ENCODE results near the gene CD47.

CD47 gene

GRCh38 chr3:108090049-108090700 is 656 bp downstream of the CD47 start:
- peak; percentile 51 to 69 for DNase-seq

- DNase-seq, result no peak
Measured at GRCh38 chr3:108089579-108089978, 1.3 kb downstream of the CD47 start.

- DNase-seq, result no peak
Measured at GRCh38 chr3:108088697-108089096, 2.1 kb downstream of the CD47 start.

- DNase-seq, result no peak
Measured at GRCh38 chr3:108088146-108088545, 2.7 kb downstream of the CD47 start.

- no peak for DNase-seq
Measured at GRCh38 chr3:108086653-108087052, 4.2 kb downstream of the CD47 start.

- no peak for DNase-seq
Measured at GRCh38 chr3:108085810-108086350, 5.0 kb downstream of the CD47 start.

GRCh38 chr3:108085370-108085769 is 5.5 kb downstream of the CD47 start:
- DNase-seq, result no peak

- no peak for DNase-seq
Measured at GRCh38 chr3:108079877-108080276, 11.0 kb downstream of the CD47 start.

- DNase-seq, result no peak
Measured at GRCh38 chr3:108079043-108079442, 11.8 kb downstream of the CD47 start.

GRCh38 chr3:108076564-108076963 is 14.3 kb downstream of the CD47 start:
- no peak for DNase-seq

- DNase-seq, result no peak
Measured at GRCh38 chr3:108073764-108074431, 16.9 kb downstream of the CD47 start.

GRCh38 chr3:108071368-108071767 is 19.5 kb downstream of the CD47 start:
- no peak for DNase-seq

- no peak for DNase-seq
Measured at GRCh38 chr3:108070356-108070755, 20.5 kb downstream of the CD47 start.

- no peak for DNase-seq
Measured at GRCh38 chr3:108067768-108068167, 23.1 kb downstream of the CD47 start.

- no peak for DNase-seq
Measured at GRCh38 chr3:108065096-108065495, 25.7 kb downstream of the CD47 start.

GRCh38 chr3:108064293-108064887 is 26.4 kb downstream of the CD47 start:
- no peak for DNase-seq

- peak; percentile 93 to 95 for DNase-seq
Measured at GRCh38 chr3:108062051-108062450, 28.8 kb downstream of the CD47 start.

GRCh38 chr3:108060331-108060730 is 30.5 kb downstream of the CD47 start:
- DNase-seq, result no peak

- DNase-seq, result no peak
Measured at GRCh38 chr3:108055931-108056330, 34.9 kb downstream of the CD47 start.

- no peak for DNase-seq
Measured at GRCh38 chr3:108054935-108055334, 35.9 kb downstream of the CD47 start.

GRCh38 chr3:108053483-108053882 is 37.3 kb downstream of the CD47 start:
- DNase-seq, result no peak

- DNase-seq, result no peak
Measured at GRCh38 chr3:108053067-108053466, 37.8 kb downstream of the CD47 start.

- no peak for DNase-seq
Measured at GRCh38 chr3:108051005-108051404, 39.8 kb downstream of the CD47 start.

GRCh38 chr3:108047987-108048386 is 42.8 kb downstream of the CD47 start:
- DNase-seq, result no peak

All from Kasumi-1 (cell line).